Measurements from ENCODE around the gene RPL38.
"Not testable (repeated sequence)": the region's sequence is repeated elsewhere in the genome, so short reads cannot be mapped to it uniquely, and the experiment has no call there.

The RPL38 gene

DNA sequence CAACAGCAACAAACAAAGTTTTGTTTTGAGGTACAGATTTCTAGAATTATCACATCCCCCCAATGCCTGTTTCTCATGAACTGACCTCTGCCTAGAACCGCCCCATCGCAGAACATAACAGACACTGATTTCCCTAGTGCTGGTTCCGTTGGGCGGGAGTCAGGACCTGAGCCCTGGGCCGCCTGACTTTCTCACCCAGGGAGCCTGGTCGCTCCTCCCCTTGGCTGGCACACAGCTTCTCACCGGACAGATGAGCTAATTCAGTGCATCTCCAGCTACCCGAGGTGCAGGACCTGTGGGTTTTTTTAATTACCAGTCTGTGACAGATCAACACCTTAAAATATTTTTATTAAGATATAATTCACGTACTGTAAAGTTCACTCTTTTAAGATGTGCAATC, 20.1 kb upstream of the RPL38 start:
- DNase-seq (ENCODE audit: low read depth in 2 of 2), result no peak

DNA sequence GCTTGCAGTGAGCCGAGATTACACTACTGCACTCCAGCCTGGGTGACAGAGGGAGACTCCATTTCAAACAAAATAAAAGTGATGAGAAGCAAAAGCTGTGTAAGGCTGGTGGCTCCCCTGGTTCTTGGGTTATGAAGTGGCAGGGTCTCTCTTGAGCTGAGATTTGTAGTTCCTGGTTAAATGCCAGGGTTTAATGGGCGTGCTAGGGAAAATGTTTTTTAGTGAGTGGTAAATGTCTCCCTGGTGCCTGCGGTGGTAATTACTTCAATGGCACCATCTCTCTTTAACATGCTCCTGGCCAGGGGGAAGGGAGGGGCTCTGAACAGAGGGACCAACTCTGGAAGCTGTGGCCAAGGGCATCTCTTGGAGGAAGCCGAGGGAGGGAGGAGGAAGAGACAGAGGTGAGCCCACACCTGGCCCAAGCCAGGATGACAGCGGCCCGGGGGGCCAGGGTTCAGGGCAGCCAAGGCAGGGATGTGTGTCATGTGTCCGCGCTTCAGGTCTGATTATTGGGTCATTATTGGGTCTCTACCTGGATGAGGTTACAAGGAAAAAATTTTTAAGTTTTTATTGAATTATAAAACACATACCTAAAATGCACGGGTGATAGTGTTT, 17.8 kb upstream of the RPL38 start:
- no peak for DNase-seq (ENCODE audit: low read depth in 2 of 2)

DNA sequence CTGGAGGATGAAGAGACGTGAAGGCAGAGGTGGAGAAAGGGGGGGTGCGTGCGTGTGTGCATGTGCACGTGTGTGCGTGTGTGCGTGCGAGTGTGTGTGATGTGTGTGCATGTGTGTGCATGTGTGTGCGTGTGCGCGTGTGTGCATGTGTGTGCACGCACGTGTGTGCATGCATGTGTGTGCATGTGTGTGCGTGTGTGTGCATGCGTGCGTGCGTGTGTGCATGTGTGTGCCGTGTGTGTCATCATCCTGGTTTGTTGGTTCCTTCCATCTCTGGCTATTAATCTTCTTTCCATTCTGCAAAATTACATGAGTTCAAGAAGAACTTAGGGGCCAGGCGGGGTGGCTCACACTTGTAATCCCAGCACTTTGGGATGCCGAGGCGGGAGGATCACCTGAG, 17.0 kb upstream of the RPL38 start:
- DNase-seq (ENCODE audit: low read depth in 2 of 2), result no peak

DNA sequence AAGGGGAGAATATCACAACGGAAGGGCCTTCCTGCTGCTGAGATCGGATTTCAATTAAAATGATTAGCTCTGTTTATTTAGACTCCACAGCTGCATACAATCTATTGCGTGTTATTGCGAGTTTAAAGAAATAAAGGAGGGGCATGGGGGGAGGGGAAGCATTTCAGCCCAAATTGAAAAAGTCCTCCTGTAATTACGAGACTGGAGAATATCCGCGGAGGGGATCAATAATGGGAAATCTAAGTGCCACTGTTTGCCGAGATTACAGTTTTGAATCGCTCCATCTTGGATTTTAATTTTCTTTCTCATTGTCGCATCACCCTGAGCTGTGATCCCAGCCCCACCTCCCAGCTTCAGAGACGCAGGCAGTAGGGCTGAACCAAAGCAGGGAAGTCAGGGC, 15.7 kb upstream of the RPL38 start:
- no peak for DNase-seq (ENCODE audit: low read depth in 2 of 2)

DNA sequence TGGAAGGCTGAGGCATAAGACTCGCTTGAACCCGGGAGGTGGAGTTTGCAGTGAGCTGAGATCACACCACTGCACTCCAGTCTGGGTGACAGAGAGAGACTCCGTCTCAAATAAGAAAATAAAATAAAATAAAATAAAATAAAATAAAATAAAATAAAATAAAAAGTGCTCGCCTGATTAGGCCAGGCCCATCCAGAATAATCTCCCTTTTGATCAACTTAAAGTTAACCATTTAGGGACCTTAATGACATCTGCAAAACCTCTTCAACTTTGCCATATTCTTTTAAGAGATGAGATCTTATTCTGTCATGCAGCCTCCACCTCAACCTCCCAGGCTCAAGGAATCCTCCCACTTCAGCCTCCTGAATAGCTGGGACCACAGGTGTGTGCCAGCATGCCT, 14.8 kb upstream of the RPL38 start:
- not testable (repeated sequence) for DNase-seq (ENCODE audit: low read depth in 2 of 2)

DNA sequence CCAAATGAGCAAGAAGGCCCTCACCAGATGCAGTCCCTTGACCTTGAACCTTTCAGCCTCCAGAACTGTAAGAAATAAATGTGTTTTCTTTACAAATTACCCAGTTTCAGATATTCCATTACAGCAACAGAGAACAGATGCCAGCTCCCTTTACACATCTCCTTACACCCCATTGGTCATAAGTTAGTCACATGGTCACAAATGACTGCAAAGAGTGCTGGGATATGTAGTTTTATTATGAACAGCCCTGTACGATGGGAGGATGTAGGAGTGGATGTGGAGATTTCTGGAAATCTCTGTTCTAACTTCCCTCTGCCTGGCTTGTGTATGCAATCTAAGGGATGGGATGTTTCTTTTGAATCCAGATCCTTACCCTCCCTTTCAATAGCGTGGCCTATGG, 13.3 kb upstream of the RPL38 start:
- DNase-seq (ENCODE audit: low read depth in 2 of 2), result no peak

DNA sequence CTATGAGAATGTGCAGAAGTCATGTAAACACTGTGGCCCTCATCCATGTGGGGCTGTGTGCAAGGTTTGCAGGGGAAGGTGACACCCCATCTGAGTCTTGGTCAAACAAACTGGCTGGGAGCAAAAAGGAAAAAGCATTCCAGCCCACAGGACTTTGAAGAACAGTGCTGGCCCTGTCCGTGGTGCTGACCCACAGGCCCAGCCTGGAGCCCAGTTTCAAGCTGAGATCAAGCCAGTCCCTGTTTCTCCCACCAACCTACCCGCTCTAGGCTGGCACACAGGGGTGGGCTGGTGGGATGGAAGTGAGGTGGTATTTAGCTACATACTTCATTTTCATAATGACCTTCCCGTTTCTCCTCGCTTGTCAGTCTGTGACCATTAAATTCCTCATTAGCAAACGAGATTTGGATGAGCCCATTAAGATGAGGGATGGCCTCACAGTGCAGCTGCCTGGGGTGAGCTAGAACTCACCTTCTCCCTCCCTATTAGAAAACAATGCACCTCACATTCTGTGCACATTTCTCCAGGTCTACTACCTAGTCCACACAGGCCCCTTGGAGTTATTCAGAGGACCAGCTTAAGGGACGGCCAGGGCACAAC, 12.6 kb upstream of the RPL38 start:
- no peak for DNase-seq (ENCODE audit: low read depth in 2 of 2)

DNA sequence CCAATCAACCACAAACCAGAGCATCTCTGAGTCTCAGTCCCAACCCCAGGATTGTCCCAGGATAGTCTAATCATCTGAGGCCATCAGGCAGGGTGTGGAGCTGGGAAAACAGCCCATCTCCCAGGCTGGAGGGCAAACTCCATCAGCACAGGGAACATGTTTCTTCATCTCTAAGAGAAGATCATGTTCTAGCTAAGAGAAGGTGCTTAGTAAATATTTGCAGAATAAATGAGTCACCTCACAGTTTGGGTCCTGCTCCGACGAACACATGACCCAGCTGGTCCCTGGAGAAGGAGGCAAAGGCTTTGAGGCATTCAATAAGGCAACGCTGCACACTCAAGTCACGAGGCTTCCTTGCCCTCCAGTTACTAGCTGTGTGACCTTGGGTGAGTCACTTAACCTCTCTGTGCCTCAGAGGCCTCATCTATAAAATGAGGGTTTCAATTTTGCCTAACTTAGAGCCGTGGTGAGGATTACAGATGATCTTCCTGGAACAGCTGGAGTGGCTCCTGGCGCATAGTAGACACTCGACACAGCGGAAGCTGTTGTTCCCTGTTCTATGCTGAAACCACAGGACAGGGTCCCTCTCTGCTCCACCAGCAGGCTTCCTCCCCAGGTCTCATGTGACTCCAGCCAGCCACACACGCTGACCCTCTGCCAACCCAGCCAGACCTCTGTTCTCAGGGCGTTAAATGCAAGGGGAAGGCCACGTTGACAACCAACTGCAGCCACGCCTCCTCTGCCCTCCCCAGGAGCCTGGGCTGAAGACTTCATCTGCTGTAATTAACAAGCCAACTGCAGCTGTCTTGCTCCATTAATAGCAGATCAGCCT, 10.3 kb upstream of the RPL38 start:
- no peak for DNase-seq (ENCODE audit: low read depth in 2 of 2)

DNA sequence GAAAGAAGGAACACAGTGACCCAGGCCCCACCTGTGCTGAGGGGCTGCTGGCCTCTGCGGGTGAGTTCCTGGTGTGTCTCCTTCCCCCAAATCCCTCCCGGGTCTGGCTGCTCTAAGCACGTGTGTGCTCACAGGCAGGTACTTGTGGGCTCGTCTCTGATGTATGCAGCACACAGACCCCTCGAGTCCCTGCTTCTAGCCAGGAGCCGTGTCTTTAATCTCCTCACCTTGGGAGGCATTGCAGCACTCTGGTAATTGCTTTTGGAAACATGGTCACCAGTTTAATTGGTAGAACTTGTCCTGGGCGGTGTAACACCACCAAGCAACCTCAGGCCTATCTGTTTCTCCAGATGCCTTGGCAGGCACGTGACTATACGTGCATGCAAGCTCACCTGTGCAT, 8.8 kb upstream of the RPL38 start:
- DNase-seq (ENCODE audit: low read depth in 2 of 2), result no peak

DNA sequence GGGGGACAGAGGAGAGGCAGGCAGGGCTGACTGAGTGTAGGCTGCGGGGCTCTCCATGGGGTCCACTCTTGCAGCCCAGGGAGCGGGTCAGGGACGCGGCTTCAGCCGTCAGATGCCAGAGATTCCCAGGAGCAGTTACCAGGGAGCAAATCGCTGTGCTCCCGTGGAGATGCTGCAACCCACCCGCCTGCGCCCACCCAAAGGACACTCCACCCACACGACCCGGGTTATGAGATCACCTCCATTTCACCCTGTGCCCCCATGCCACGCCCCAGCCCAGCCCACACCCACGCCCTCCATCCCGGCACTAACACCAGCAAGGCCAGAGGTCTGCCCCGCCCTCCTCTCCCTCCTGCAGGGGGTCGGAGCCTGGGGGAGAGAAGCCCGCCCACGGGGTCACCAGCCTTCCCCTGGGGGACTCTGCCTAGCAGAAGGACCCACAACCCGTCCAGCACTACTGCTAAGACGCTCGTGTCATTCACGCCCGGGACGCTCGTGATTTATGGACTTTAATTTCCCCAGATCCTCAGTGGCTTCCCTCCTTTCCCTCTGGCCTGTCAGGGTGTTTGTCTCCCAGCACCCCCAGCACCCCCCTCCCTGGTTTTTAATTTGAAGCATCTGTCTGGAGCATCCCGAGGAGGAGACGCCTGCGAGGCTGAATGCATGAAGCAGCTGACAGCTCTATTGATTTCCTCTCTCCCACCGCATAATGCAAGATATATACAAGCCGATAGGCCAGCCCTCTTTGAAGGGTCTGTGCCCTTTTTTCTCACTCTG, 6.7 kb upstream of the RPL38 start:
- DNase-seq (ENCODE audit: low read depth in 2 of 2), result no peak

DNA sequence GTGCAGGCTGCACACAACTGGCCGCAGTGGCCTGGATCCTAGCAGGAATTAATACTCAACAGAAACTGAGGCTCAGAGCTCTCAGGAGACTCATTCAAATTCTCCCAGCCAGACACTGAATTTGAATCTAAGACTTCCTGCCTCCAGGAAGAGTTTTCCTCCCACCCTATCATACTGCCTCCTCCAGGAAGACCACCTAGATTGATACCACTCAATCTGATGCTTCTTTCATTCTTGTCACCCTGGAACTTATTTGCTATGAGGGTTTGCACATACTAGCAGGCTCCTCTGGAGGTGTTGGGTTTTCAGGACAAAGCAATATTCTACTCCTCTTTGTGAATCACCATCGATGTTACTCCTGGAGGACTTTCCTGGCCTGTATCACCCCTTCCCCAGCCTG, 5.7 kb upstream of the RPL38 start:
- no peak for DNase-seq (ENCODE audit: low read depth in 2 of 2)

DNA sequence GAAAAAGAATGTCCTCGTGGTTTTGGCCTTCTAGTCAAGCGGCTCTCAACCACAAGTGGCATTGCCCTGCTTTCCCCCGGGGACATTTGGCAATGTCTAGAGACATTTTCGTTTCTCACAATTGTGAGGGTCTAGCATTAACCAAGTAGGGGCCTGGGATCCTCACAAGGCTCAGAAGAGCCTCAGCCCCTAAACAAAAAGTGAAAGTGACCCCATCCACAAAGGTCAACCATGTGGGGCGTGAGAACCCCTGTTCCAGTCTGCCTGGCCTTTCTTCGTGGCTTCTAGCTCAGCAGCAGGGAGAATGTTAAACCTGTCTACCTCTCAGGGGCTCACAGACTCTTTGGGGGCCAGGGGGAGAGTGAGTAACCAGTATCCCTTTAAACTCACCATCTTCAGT, 4.8 kb upstream of the RPL38 start:
- no peak for DNase-seq (ENCODE audit: low read depth in 2 of 2)

DNA sequence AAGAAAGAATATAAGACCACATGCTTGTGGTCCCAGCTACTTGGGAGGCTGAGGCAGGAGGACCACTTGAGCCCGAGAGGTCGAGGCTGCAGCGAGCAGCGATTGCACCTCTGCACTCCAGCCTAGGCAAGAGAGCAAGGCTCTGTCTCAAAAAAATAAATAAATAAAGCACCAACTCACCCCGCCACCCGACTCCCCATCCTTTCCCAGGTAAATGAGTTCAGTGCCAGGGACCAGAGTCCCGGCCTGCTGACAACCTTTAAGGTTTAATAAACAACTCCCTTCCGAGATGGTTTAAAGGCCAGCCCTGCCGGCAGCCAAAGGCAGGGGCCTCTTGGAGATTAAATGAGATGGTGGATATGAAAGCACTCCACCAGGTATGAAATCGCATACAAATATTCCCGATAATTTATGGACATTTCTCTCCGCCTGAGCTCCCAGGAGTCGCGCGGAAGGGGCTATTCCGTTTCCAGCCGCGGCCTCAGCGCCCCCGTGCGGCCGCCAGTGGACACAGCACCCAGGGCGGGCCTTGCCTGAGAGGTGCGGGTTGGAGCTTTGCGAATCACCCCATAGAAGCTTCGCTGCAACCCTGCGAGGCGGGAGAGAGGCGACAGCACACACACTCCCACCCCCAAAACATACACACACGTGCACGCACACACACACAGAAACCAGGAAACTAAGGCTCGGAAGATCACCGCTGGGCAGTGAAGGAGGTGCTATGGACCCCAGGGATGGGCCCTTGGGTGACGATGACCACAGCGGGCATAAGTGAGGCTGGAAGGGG, 4.0 kb upstream of the RPL38 start:
- DNase-seq (ENCODE audit: low read depth in 2 of 2), result no peak

DNA sequence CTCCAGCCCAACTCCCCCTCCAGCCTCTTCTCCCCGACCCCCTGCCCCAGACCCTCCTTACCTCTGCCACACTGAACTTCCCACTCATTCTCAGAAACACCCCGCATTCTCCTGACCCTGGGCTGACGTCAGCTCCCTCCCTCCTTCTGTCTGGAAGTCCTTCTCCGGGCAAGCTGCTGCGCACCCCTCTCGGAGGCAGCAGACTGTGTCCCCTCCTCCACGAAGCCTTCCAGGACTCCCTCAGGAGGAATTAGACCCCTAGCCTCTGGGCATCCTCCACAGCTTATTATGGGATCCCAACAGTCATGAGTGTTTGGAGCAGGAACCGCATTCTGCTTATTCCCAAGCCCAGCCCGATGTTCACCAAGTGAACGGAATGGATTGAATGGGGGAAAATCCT, 3.4 kb upstream of the RPL38 start:
- no peak for DNase-seq (ENCODE audit: low read depth in 2 of 2)

DNA sequence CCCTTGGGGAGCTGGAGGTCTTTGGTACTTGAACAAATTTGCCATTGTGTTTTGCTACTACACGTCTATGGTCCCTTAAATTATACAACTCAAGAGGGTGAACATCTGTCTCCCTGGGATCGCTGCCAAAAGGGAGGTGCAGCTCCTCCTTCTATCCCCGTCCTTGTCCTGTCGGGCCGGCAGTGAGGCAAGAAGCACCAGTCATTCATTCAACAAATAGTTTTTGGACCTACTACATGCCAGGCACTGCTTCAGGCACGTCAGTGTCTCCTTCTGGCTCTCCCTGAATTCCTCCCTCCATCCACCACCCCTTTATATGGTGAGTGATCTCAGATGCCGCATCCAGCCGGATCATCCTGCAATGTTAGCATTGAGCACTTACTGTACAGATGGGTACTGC, 2.2 kb upstream of the RPL38 start:
- no peak for DNase-seq (ENCODE audit: low read depth in 2 of 2)

DNA sequence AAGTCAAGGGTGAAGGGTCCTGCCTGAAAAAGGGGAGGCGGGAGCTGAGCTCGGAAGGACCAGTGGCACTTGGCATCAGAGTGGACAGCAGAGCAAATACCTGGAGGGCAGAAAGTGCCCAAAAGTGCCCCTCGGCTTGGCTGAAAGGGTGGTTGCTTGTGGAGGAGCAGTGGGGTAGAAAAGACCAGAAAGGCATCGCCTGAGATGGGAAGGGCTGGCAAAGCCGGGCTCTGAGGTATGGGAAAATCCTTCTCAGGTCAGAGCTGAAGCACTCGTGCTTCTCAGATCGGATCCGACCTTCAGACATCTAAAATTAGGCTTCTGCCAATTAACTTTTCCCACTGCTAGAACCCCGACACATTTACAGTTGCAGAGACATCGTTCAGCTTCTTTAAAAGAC, 1.5 kb upstream of the RPL38 start:
- no peak for DNase-seq (ENCODE audit: low read depth in 2 of 2)

DNA sequence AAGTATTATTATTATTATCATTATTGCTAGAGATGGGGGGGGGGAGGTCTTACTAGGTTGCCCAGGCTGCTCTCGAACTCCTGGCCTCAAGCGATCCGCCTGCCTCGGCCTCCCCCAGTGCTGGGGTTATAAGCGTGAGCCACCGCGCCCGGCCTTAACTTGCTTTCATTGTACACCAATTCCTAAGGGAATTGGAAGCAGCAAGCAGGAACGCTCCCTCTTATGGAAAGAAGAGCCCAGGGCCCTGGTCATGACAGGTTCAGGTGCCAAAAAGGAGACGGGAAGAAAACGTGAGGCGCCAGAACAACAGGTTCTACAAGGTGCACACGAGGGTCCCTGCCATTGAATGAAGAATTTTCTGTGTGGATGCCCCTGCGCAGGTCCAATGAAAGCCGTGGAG, 540 bp upstream of the RPL38 start:
- DNase-seq (ENCODE audit: low read depth in 2 of 2), result no peak

DNA sequence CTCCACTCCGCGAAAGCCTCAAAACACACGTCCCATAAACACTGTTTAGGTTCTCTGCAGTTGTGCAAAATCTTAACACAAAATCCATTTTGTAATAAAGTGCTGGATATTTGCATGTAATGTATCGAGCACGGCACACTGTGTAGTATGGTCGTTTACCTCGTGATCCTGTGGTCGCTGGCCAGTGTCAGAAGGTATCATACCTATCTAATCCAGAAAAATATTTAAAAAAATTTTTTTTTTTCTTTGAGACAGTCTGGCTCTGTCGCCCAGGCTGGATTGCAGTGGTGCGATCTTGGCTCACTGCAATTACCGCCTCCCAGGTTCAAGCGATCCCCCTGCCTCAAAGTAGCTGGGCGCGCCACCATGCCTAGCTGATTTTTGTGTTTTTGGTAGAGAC, 996 bp downstream of the RPL38 start:
- DNase-seq (ENCODE audit: low read depth in 2 of 2), result no peak

DNA sequence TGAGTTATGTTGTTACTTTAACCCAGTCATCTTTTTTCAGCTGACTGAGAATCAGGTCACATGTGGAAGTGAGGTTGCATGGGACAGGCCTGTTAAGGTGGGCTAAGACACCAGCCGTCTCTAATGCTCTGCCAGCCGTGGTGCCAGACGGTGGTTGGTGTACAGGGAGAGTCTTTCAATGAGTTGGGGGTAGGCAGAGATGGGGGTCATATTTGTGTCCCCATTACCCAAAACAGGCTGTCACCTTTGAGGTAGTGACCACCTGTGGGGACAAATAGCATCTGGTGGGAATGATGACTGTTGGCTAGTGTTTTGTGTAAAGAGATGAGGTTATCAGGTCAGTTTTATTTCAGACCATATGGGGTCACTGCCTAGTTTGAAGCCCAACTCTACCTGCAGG, 1.8 kb downstream of the RPL38 start:
- no peak for DNase-seq (ENCODE audit: low read depth in 2 of 2)

DNA sequence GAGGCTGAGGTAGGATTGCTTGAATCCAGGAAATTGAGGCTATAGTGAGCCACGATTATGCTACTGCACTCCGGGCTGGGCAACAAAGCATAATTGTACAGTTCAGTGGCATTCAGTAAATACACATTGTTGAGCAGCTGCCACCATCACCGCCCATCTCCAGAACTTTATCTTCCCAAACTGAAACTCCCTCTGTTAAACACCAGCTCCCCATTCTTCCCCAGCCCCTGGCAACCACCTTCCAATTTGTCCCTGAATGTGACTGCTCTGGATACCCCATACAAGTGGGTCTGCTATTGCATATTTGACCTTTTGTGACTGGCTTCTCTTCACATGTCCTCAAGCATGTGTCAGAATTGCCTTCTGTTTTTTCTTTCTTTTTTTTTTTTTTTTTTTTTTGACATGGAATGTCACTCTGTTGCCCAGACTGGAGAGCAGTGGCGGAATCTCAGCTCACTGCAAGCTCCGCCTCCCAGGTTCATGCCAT, 2.9 kb downstream of the RPL38 start:
- no peak for DNase-seq (ENCODE audit: low read depth in 2 of 2)

Measured in fibroblast of skin of left biceps (primary cell).